ENCODE measurements around the gene C1GALT1C1L.
"Not testable (repeated sequence)": the region's sequence is repeated elsewhere in the genome, so short reads cannot be mapped to it uniquely, and the experiment has no call there.

DNA sequence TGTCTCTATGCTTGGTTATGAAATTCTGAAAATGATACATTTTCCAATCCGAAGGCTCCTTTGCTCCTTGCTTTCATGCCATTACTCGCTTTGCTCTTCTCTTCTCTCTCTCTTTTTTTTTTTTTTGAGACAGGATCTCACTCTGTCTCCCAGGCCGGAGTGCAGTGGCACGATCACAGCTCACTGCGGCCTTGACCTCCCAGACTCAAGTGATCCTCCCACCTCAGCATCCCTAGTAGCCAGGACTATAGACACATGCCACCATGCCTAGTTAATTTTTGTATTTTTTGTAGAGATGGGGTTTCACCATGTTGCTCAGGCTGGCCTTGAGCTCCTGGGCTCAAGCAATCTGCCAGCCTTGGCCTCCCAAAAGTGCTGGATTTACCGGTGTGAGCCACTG lies 21.9 kb upstream of the C1GALT1C1L start:
- TF ChIP-seq, protein P1, sequence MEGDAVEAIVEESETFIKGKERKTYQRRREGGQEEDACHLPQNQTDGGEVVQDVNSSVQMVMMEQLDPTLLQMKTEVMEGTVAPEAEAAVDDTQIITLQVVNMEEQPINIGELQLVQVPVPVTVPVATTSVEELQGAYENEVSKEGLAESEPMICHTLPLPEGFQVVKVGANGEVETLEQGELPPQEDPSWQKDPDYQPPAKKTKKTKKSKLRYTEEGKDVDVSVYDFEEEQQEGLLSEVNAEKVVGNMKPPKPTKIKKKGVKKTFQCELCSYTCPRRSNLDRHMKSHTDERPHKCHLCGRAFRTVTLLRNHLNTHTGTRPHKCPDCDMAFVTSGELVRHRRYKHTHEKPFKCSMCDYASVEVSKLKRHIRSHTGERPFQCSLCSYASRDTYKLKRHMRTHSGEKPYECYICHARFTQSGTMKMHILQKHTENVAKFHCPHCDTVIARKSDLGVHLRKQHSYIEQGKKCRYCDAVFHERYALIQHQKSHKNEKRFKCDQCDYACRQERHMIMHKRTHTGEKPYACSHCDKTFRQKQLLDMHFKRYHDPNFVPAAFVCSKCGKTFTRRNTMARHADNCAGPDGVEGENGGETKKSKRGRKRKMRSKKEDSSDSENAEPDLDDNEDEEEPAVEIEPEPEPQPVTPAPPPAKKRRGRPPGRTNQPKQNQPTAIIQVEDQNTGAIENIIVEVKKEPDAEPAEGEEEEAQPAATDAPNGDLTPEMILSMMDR (conservative IDR thresholded peaks at IDR 0.05; ENCODE audit: low read depth, low read length) = not testable (repeated sequence)
- TF ChIP-seq BHLHE40 (IDR thresholded peaks at IDR 0.05; ENCODE audit: low read depth, low read length); RFX5 (IDR thresholded peaks at IDR 0.05; ENCODE audit: low read depth, low read length); MXI1 (IDR thresholded peaks at IDR 0.05; ENCODE audit: borderline replicate concordance, low read depth, low read length); SMC3 (IDR thresholded peaks at IDR 0.05; ENCODE audit: low read depth, low read length); POLR2A (IDR thresholded peaks at IDR 0.05; ENCODE audit: low read depth, low read length): not testable (repeated sequence)

Data from IMR-90 (cell line).